PC-3 (cell line): ENCODE results near the gene MAP1B.

Experiments
- EZH2 ChIP-seq: fragments of 300-600 bp; sonication (generic); IDR thresholded peaks from one replicate; pipeline ENCODE4 v1.6.1; 2017; ENCODE audit warnings: antibody characterized with exemption, mild to moderate bottlenecking, low read length; ENCODE audit not compliant: unreplicated experiment
- TF ChIP-seq, protein P1 (sequence below): fragments of 300-600 bp; sonication (generic); conservative IDR thresholded peaks from 2 replicates; pipeline ENCODE4 v1.5.1; 2017; ENCODE audit warnings: antibody characterized with exemption, low read depth, mild to moderate bottlenecking, low read length

DNA sequence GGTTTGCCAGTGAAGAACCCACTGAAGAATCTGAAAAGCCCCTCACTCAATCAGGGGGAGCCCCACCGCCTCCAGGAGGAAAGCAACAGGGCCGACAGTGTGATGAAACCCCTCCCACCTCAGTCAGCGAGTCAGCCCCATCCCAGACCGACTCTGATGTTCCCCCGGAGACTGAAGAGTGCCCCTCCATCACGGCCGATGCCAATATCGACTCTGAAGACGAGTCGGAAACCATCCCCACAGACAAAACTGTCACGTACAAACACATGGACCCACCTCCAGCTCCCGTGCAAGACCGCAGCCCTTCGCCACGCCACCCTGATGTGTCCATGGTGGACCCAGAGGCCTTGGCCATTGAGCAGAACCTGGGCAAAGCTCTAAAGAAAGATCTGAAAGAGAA is 92.4 kb downstream of the MAP1B start:
- TF ChIP-seq, protein P1, sequence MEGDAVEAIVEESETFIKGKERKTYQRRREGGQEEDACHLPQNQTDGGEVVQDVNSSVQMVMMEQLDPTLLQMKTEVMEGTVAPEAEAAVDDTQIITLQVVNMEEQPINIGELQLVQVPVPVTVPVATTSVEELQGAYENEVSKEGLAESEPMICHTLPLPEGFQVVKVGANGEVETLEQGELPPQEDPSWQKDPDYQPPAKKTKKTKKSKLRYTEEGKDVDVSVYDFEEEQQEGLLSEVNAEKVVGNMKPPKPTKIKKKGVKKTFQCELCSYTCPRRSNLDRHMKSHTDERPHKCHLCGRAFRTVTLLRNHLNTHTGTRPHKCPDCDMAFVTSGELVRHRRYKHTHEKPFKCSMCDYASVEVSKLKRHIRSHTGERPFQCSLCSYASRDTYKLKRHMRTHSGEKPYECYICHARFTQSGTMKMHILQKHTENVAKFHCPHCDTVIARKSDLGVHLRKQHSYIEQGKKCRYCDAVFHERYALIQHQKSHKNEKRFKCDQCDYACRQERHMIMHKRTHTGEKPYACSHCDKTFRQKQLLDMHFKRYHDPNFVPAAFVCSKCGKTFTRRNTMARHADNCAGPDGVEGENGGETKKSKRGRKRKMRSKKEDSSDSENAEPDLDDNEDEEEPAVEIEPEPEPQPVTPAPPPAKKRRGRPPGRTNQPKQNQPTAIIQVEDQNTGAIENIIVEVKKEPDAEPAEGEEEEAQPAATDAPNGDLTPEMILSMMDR: no peak
- TF ChIP-seq EZH2: no peak
